Measurements from ENCODE around the gene SH2D4B.

The SH2D4B gene

GRCh38 chr10:80582286-80582960 lies 44.7 kb downstream of the SH2D4B start:
- H3K9me3 ChIP-seq (ENCODE audit: severe bottlenecking), result no peaks in the 10 kb centered on the region
- no peaks in the 10 kb centered on the region for H3K36me3 ChIP-seq
- no peak overlapping the region for H3K27ac ChIP-seq
- no peak overlapping the region for H3K4me3 ChIP-seq (ENCODE audit: low read depth, low read length)
- no peaks in the 10 kb centered on the region for H3K27me3 ChIP-seq (ENCODE audit: insufficient read depth, low read depth, severe bottlenecking)
- no peak for DNase-seq
- no peak for TF ChIP-seq CTCF (IDR thresholded peaks at IDR 0.05; ENCODE audit: low read depth, low read length)

GRCh38 chr10:80583685-80584084 lies 46.0 kb downstream of the SH2D4B start:
- Histone ChIP-seq H3K9me3 (ENCODE audit: severe bottlenecking) (no peaks in the 10 kb centered on the region), H3K27me3 (ENCODE audit: insufficient read depth, low read depth, severe bottlenecking) (no peaks in the 10 kb centered on the region), H3K27ac (no peak overlapping the region), H3K36me3 (no peaks in the 10 kb centered on the region), H3K4me3 (ENCODE audit: low read depth, low read length) (no peak overlapping the region)
- TF ChIP-seq CTCF (IDR thresholded peaks at IDR 0.05; ENCODE audit: low read depth, low read length), result no peak
- DNase-seq, result no peak

DNA sequence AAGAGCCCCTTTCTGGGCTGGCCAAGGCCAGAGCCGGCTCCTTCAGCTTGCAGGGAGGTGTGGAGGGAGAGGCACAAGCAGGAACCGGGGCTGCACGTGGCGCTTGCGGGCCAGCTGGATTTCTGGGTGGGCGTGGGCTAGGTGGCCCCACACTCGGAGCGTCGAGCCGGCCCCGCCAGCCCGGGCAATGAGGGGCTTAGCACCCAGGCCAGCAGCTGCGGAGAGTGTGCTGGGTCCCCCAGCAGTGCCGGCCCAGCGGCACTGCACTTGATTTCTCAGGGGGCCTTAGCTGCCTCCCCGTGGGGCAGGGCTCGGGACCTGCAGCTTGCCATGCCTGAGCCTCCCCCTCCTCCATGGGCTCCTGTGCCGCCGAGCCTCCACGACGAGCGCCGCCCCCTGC lies 48.1 kb downstream of the SH2D4B start:
- no peaks in the 10 kb centered on the region for H3K36me3 ChIP-seq
- TF ChIP-seq CTCF (IDR thresholded peaks at IDR 0.05; ENCODE audit: low read depth, low read length), result no peak

GRCh38 chr10:80588546-80588945 lies 50.8 kb downstream of the SH2D4B start:
- no peaks in the 10 kb centered on the region for H3K36me3 ChIP-seq
- H3K9me3 ChIP-seq (ENCODE audit: severe bottlenecking), result no peaks in the 10 kb centered on the region
- no peak overlapping the region for H3K27ac ChIP-seq
- DNase-seq, result no peak
- no peak overlapping the region for H3K4me3 ChIP-seq (ENCODE audit: low read depth, low read length)
- H3K27me3 ChIP-seq (ENCODE audit: insufficient read depth, low read depth, severe bottlenecking), result no peaks in the 10 kb centered on the region
- no peak for TF ChIP-seq CTCF (IDR thresholded peaks at IDR 0.05; ENCODE audit: low read depth, low read length)

More for the DNA sequence above, 48.1 kb downstream of the SH2D4B start:
- no peak overlapping the region for H3K27ac ChIP-seq
- DNase-seq, result no peak
- H3K9me3 ChIP-seq (ENCODE audit: severe bottlenecking), result no peaks in the 10 kb centered on the region
- H3K4me3 ChIP-seq (ENCODE audit: low read depth, low read length), result no peak overlapping the region
- no peaks in the 10 kb centered on the region for H3K27me3 ChIP-seq (ENCODE audit: insufficient read depth, low read depth, severe bottlenecking)

- no peak for DNase-seq
- Histone ChIP-seq H3K36me3 (no peaks in the 10 kb centered on the region), H3K27me3 (ENCODE audit: insufficient read depth, low read depth, severe bottlenecking) (no peaks in the 10 kb centered on the region), H3K4me3 (ENCODE audit: low read depth, low read length) (no peak overlapping the region), H3K27ac (no peak overlapping the region), H3K9me3 (ENCODE audit: severe bottlenecking) (no peaks in the 10 kb centered on the region)
- no peak for TF ChIP-seq CTCF (IDR thresholded peaks at IDR 0.05; ENCODE audit: low read depth, low read length)
Measured at GRCh38 chr10:80589726-80590373, 52.1 kb downstream of the SH2D4B start.
